Measurements from ENCODE around the gene CDCA3. TPM values are rescaled to one million over a fixed set of nuclear protein-coding genes. Genes with fewer than 3 reads are reported as not detected.
A peak's percentile ranks its signal among the peaks of the same experiment; 100 is the strongest.
"Not testable (repeated sequence)": the region's sequence is repeated elsewhere in the genome, so short reads cannot be mapped to it uniquely, and the experiment has no call there.

Gene CDCA3
- total RNA-seq, 1 donor, result 21.2 TPM

DNA sequence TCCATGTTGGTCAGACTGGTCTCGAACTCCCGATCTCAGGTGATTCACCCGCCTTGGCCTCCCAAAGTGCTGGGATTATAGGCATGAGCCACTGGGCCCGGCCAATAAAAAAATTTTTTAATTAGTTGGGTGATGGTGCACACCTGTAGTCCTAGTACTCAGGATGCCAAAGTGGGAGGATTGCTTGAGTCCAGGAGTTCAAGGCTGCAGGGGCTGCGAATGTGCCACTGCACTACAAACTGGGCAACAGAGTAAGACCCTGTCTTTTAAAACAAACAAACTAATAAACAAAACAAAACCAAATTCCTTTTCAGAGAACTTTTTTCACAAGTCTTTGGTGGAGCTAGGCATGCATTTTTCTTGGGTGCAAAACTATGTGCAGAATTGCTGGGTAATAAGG, 32.2 kb upstream of the CDCA3 start:
- no peak for DNase-seq (ENCODE audit: low read depth)
- H3K4me3 ChIP-seq (ENCODE audit: low read depth, low read length), result no peak overlapping the region
- no peak for TF ChIP-seq CTCF (IDR thresholded peaks at IDR 0.05; ENCODE audit: insufficient read depth, low read depth, low read length)

- not testable (repeated sequence) for H3K4me3 ChIP-seq (ENCODE audit: low read depth, low read length); DNase-seq (ENCODE audit: low read depth)
Measured at GRCh38 chr12:6879824-6880223, 28.7 kb upstream of the CDCA3 start.

DNA sequence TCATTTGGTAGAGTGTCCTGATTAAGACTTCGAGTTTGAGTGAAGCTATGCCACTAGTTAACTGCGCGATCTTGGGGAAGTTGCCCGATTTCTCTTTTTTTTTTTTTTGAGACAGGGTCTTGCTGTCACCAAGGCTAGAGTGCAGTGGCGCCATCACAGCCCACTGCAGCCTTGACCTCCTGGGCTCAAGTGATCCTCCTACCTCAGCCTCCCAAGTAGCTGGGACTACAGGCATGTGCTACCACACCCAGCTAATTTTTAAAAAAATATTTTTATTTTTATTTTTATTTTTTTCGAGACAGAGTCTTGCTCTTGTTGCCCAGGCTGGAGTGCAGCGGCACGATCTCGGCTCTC, 22.9 kb upstream of the CDCA3 start:
- DNase-seq (ENCODE audit: low read depth), result not testable (repeated sequence)
- H3K4me3 ChIP-seq (ENCODE audit: low read depth, low read length), result peak overlapping the region; percentile 85

GRCh38 chr12:6873094-6874014, 22.3 kb upstream of the CDCA3 start, which contains the start of gene SPSB2:
Gene SPSB2, minus strand, starts transcription at chr12:6873303. Its CDS starts 402 bp downstream, at chr12:6872901.
- no peak for TF ChIP-seq CTCF (IDR thresholded peaks at IDR 0.05; ENCODE audit: insufficient read depth, low read depth, low read length)
- peak; percentile 96 for DNase-seq (ENCODE audit: low read depth)
- peak within 1 kb of the TSS; percentile 85 for H3K4me3 ChIP-seq (ENCODE audit: low read depth, low read length)

- DNase-seq (ENCODE audit: low read depth), result peak; percentile 64
- peak overlapping the region; percentile 85 for H3K4me3 ChIP-seq (ENCODE audit: low read depth, low read length)
- peak; percentile 97 for TF ChIP-seq CTCF (IDR thresholded peaks at IDR 0.05; ENCODE audit: insufficient read depth, low read depth, low read length)
Measured at GRCh38 chr12:6872073-6873048, 21.3 kb upstream of the CDCA3 start.

DNA sequence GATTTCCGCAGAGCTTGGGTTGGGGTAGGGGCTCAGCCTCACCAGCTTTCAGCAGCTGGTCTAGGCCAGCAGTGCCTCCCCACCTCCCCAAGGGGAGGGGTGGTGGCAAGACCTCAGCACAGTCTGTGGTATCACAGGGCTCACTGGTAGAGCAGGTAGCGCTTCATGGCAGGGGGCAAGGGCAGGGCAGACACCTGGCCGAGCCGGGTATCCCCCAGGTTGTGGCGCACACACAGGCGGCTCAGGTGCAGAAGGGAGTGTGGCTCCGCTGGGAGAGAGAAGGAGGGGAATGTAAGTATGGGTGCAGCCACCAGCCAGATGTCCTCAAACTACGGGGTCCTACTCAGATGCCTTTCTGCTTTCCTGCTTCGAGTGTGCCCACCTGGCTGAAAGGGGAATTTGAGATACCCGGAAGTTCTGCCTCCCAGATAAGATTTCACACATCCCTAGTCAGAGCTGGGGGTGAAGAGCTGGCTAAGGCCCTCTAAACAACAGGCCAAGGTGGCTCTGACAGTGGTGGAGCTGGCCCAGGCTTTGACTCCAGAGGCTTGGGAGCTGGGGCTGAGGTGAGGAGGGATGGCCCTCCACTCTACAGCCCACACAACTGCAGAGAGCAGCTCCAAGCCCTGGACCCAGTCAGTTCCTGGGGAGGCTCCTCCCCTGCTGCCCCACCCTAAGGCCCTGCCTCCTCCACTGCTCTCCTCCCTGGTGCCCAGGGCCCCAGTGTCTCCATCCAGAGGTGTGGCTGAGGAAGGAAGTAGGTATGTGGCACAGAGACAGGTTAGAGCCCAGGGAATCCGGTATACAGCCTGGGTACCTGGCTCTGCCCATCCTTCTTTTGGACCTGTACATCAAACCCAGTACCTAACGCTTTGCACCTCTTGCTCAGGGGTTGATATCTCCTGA, 20.2 kb upstream of the CDCA3 start:
- no peak for DNase-seq (ENCODE audit: low read depth)
- no peak for TF ChIP-seq CTCF (IDR thresholded peaks at IDR 0.05; ENCODE audit: insufficient read depth, low read depth, low read length)
- H3K4me3 ChIP-seq (ENCODE audit: low read depth, low read length), result peak overlapping the region; percentile 85

DNA sequence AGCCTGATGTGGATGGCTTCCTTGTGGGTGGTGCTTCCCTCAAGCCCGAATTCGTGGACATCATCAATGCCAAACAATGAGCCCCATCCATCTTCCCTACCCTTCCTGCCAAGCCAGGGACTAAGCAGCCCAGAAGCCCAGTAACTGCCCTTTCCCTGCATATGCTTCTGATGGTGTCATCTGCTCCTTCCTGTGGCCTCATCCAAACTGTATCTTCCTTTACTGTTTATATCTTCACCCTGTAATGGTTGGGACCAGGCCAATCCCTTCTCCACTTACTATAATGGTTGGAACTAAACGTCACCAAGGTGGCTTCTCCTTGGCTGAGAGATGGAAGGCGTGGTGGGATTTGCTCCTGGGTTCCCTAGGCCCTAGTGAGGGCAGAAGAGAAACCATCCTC, 19.2 kb upstream of the CDCA3 start:
- DNase-seq (ENCODE audit: low read depth); H3K4me3 ChIP-seq (ENCODE audit: low read depth, low read length): not testable (repeated sequence)
